ENCODE results near the gene CDPF1.

The CDPF1 gene

GRCh38 chr22:46251266-46251665 is 1.2 kb upstream of the CDPF1 start:
- no peak for DNase-seq

GRCh38 chr22:46250783-46251125 is 661 bp upstream of the CDPF1 start:
- DNase-seq, result no peak

- DNase-seq, result no peak
Measured at GRCh38 chr22:46247443-46247975, 2.6 kb downstream of the CDPF1 start.

GRCh38 chr22:46246178-46246577 is 3.9 kb downstream of the CDPF1 start:
- DNase-seq, result no peak

GRCh38 chr22:46245511-46245910 is 4.6 kb downstream of the CDPF1 start:
- DNase-seq, result no peak

GRCh38 chr22:46244771-46245170 is 5.3 kb downstream of the CDPF1 start:
- no peak for DNase-seq

GRCh38 chr22:46242076-46242475 is 8.0 kb downstream of the CDPF1 start:
- no peak for DNase-seq

- no peak for DNase-seq
Measured at GRCh38 chr22:46241396-46242007, 8.6 kb downstream of the CDPF1 start.

- DNase-seq, result no peak
Measured at GRCh38 chr22:46240907-46241306, 9.2 kb downstream of the CDPF1 start.

GRCh38 chr22:46240506-46240905 is 9.6 kb downstream of the CDPF1 start:
- DNase-seq, result no peak

GRCh38 chr22:46240073-46240472 is 10.0 kb downstream of the CDPF1 start:
- DNase-seq, result no peak

- DNase-seq, result no peak
Measured at GRCh38 chr22:46239261-46240048, 10.6 kb downstream of the CDPF1 start.

GRCh38 chr22:46238541-46238940 is 11.6 kb downstream of the CDPF1 start:
- DNase-seq, result no peak

GRCh38 chr22:46237453-46238124 is 12.5 kb downstream of the CDPF1 start:
- DNase-seq, result no peak

GRCh38 chr22:46234969-46235368 is 15.1 kb downstream of the CDPF1 start:
- no peak for DNase-seq

GRCh38 chr22:46233231-46233630 is 16.9 kb downstream of the CDPF1 start:
- peak; percentile 59 for DNase-seq

- no peak for DNase-seq
Measured at GRCh38 chr22:46230262-46230901, 19.7 kb downstream of the CDPF1 start.

GRCh38 chr22:46229701-46230100 is 20.4 kb downstream of the CDPF1 start:
- DNase-seq, result no peak

GRCh38 chr22:46226577-46226976 is 23.5 kb downstream of the CDPF1 start:
- no peak for DNase-seq

GRCh38 chr22:46225631-46226030 is 24.5 kb downstream of the CDPF1 start:
- no peak for DNase-seq

GRCh38 chr22:46224898-46225290 is 25.2 kb downstream of the CDPF1 start:
- no peak for DNase-seq

- no peak for DNase-seq
Measured at GRCh38 chr22:46224044-46224897, 25.8 kb downstream of the CDPF1 start.

Data from DMS 273 treated with DMSO at 0.1 percent for 48 hours (cell line).